HepG2 (cell line): Measurements from ENCODE around the gene WWTR1. TPM values are rescaled to one million over a fixed set of nuclear protein-coding genes. Genes with fewer than 3 reads are reported as not detected.

ENCODE experiments used
- DR1 ChIP-seq: sonication (generic); formaldehyde crosslinking; IDR thresholded peaks from 2 replicates; pipeline ENCODE4 v1.8.0; 2021; ENCODE audit warnings: mild to moderate bottlenecking, missing genetic modification reagents, inconsistent platforms
- FIP1L1 ChIP-seq: fragments of 200-400 bp; formaldehyde crosslinking; IDR thresholded peaks from 2 replicates; pipeline ENCODE4 v1.6.1; 2018; ENCODE audit warnings: low read depth, mild to moderate bottlenecking, low read length, moderate library complexity, borderline replicate concordance; ENCODE audit not compliant: insufficient read depth
- GABPB1 ChIP-seq: IDR thresholded peaks from 2 replicates; pipeline ENCODE4 v1.6.1; 2016; ENCODE audit warnings: mild to moderate bottlenecking, missing genetic modification reagents, moderate library complexity, missing compliant biosample characterization
- KAT7 ChIP-seq: IDR thresholded peaks from 2 replicates; pipeline ENCODE4 v1.6.1; 2018; ENCODE audit warnings: borderline replicate concordance, missing compliant biosample characterization
- KMT2B ChIP-seq: IDR thresholded peaks from 2 replicates; pipeline ENCODE4 v1.6.1; 2016; ENCODE audit warnings: missing genetic modification reagents, missing compliant biosample characterization
- NR2F1 ChIP-seq, 2 experiments: fragments of 450-650 bp in 1 of 2; formaldehyde crosslinking in 1 of 2; IDR thresholded peaks; 2 replicates each; pipeline versions ENCODE4 v1.5.0 to v1.6.1; 2016 to 2020; ENCODE audit warnings: mild to moderate bottlenecking in 1 of 2, missing compliant biosample characterization in 1 of 2, missing genetic modification reagents in 1 of 2, moderate library complexity in 1 of 2
- POLR2AphosphoS2 ChIP-seq: IDR thresholded peaks from 2 replicates; pipeline ENCODE4 v1.6.1; 2011; ENCODE audit warnings: low read depth, low read length, improper control_type of control experiment
- RAD21 ChIP-seq: fragments of 450-650 bp; formaldehyde crosslinking; IDR thresholded peaks from 2 replicates; pipeline ENCODE4 v1.5.0; 2020; ENCODE audit warnings: mild to moderate bottlenecking
- REPIN1 ChIP-seq: sonication (generic); formaldehyde crosslinking; IDR thresholded peaks from 2 replicates; pipeline ENCODE4 v1.8.0; 2022; ENCODE audit warnings: missing genetic modification reagents, low read depth, mild to moderate bottlenecking, borderline replicate concordance
- SOX13 ChIP-seq, 3 experiments: fragments of 450-650 bp in 1 of 3; sonication (generic) in 1 of 3; formaldehyde crosslinking in 1 of 3; IDR thresholded peaks in 2 of 3; conservative IDR thresholded peaks in 1 of 3; 2 replicates each; pipeline versions ENCODE4 v1.5.0 to v1.6.1; 2016 to 2020; ENCODE audit warnings: antibody characterized with exemption in 1 of 3, mild to moderate bottlenecking in 1 of 3, missing compliant biosample characterization in 1 of 3, missing genetic modification reagents in 1 of 3, moderate library complexity in 1 of 3
- TOPORS ChIP-seq: sonication (generic); formaldehyde crosslinking; IDR thresholded peaks from 2 replicates; pipeline ENCODE4 v1.8.0; 2023; ENCODE audit warnings: mild to moderate bottlenecking, missing genetic modification reagents
- WIZ ChIP-seq: sonication (generic); formaldehyde crosslinking; IDR thresholded peaks from 2 replicates; pipeline ENCODE4 v1.5.1; 2020; ENCODE audit warnings: mild to moderate bottlenecking, missing genetic modification reagents
- ZEB1 ChIP-seq: IDR thresholded peaks from 2 replicates; pipeline ENCODE4 v1.6.1; 2012; ENCODE audit warnings: mild to moderate bottlenecking, low read depth, inconsistent platforms; ENCODE audit not compliant: insufficient replicate concordance
- ZFX ChIP-seq: sonication (generic); formaldehyde crosslinking; IDR thresholded peaks from 2 replicates; pipeline ENCODE4 v1.4.0; 2020; ENCODE audit warnings: mild to moderate bottlenecking, low read depth, missing genetic modification reagents, moderate library complexity
- ZNF703 ChIP-seq: sonication (generic); formaldehyde crosslinking; IDR thresholded peaks from 2 replicates; pipeline ENCODE4 v1.5.1; 2020; ENCODE audit warnings: missing genetic modification reagents, mild to moderate bottlenecking, moderate library complexity, borderline replicate concordance
- polyA plus RNA-seq, 8 experiments: library from polyadenylated mRNA; depleted of rRNA in 3 of 8; stranded (reverse) in 7 of 8; unstranded in 1 of 8; fragments of >200 nt; fragmentation: Illumina TruSeq in 4 of 8; extraction: Trizol in 4 of 8; gene quantifications; 2 replicates each; pipeline versions ENCODE4 v1.2.1 to v1.2.3, GENCODE V29; 2011 to 2016; ENCODE audit warnings: low read depth in 4 of 8, missing spikeins in 1 of 8, mixed read lengths in 1 of 8; ENCODE audit not compliant: insufficient read depth in 1 of 8
- total RNA-seq, 5 experiments: library from RNA; depleted of rRNA; stranded (reverse); fragments of >200 nt; fragmentation: Illumina TruSeq; extraction: Trizol; gene quantifications; 2 replicates each; pipeline ENCODE4 v1.2.3, GENCODE V29; 2016; ENCODE audit warnings: low read depth in 1 of 5
- TF ChIP-seq, protein P1 (sequence below): sonication (generic); formaldehyde crosslinking; IDR thresholded peaks from 2 replicates; pipeline ENCODE4 v1.4.0; 2020; ENCODE audit warnings: mild to moderate bottlenecking, missing genetic modification reagents
- TF ChIP-seq, protein P2 (sequence below): IDR thresholded peaks from 2 replicates; pipeline ENCODE4 v1.6.1; 2018; ENCODE audit warnings: missing genetic modification reagents, mild to moderate bottlenecking, missing compliant biosample characterization
- TF ChIP-seq, protein P3 (sequence below): sonication (generic); formaldehyde crosslinking; IDR thresholded peaks from 2 replicates; pipeline ENCODE4 v1.8.1; 2023; ENCODE audit warnings: mild to moderate bottlenecking, inconsistent platforms, moderate library complexity, missing genetic modification reagents, borderline replicate concordance
- TF ChIP-seq, protein P4 (sequence below): sonication (generic); formaldehyde crosslinking; IDR thresholded peaks from 2 replicates; pipeline ENCODE4 v1.5.0; 2020; ENCODE audit warnings: mild to moderate bottlenecking, missing genetic modification reagents, borderline replicate concordance
- TF ChIP-seq, protein P5 (sequence below): sonication (generic); formaldehyde crosslinking; IDR thresholded peaks from 2 replicates; pipeline ENCODE4 v1.5.1; 2020; ENCODE audit warnings: missing genetic modification reagents, mild to moderate bottlenecking, borderline replicate concordance

Gene WWTR1
- total and polyA plus RNA-seq, 2 of the 13 experiments (the other 11 are each of a cell fraction or from before 2014, with no cell fraction given), result 19.7 to 139 TPM

DNA sequence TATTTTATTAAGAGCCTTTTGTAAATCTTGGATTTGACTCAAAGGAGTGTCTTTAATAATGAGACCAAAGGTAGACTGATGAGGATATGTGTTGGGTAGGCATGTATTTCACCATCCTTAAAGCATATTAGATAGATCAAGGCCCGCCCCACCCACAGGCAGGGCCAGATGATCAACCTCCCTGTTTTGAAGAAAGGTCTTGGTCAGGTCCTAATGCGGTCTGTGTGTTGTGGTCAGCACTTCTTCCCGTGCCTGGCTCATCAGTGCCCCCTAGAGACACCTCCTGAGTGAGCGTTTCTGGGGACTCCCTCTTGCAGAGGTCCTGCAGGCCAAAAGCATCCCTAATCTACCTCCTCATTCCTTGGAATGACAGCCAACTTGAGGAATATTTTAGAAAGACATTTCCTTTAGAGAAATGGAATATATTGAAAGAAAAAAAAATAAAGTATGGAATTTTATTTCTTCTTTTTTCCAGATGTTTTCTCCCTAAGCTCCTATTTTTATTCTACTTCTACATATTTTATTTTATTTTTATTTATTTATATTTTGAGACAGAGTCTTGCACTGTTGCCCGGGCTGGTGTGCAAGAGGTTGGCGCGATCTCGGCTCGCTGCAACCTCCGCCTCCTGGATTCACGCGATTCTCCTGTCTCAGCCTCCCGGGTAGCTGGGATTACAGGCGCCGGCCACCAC is 177.4 kb downstream of the WWTR1 start (continued):
- TF ChIP-seq KAT7 (peak; percentile 80; the same call in 1 of the 2 replicates), POLR2AphosphoS2 (no peak), RAD21 (CRISPR knock-in tag) (peak; percentile 95), DR1 (CRISPR knock-in tag) (no peak), FIP1L1 (no peak), GABPB1 (CRISPR knock-in tag) (no peak), SOX13 (IDR thresholded peaks at IDR 0.05) (no peak), SOX13 (CRISPR knock-in tag; conservative IDR thresholded peaks at IDR 0.05 in 1 of 2, IDR thresholded peaks at IDR 0.05 in 1 of 2) (peak in 1 of 2 experiments; percentile 50; a peak in 1 of 4 replicates), ZNF703 (no peak), WIZ (no peak), ZEB1 (no peak), REPIN1 (CRISPR knock-in tag) (peak; percentile 29; the same call in 1 of the 2 replicates), KMT2B (CRISPR knock-in tag) (0 out of 2 replicates have a peak, but pooled peaks have one; percentile 27), TOPORS (CRISPR knock-in tag) (no peak), NR2F1 (CRISPR knock-in tag; IDR thresholded peaks at IDR 0.05) (no peak), ZFX (0 out of 2 replicates have a peak, but pooled peaks have one; percentile 21)
- TF ChIP-seq, protein P1, sequence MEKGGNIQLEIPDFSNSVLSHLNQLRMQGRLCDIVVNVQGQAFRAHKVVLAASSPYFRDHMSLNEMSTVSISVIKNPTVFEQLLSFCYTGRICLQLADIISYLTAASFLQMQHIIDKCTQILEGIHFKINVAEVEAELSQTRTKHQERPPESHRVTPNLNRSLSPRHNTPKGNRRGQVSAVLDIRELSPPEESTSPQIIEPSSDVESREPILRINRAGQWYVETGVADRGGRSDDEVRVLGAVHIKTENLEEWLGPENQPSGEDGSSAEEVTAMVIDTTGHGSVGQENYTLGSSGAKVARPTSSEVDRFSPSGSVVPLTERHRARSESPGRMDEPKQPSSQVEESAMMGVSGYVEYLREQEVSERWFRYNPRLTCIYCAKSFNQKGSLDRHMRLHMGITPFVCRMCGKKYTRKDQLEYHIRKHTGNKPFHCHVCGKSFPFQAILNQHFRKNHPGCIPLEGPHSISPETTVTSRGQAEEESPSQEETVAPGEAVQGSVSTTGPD (CRISPR knock-in tag), result no peak
- TF ChIP-seq, protein P2, sequence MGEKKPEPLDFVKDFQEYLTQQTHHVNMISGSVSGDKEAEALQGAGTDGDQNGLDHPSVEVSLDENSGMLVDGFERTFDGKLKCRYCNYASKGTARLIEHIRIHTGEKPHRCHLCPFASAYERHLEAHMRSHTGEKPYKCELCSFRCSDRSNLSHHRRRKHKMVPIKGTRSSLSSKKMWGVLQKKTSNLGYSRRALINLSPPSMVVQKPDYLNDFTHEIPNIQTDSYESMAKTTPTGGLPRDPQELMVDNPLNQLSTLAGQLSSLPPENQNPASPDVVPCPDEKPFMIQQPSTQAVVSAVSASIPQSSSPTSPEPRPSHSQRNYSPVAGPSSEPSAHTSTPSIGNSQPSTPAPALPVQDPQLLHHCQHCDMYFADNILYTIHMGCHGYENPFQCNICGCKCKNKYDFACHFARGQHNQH (CRISPR knock-in tag), result peak; percentile 79; the same call in 1 of the 2 replicates
- TF ChIP-seq, protein P3, sequence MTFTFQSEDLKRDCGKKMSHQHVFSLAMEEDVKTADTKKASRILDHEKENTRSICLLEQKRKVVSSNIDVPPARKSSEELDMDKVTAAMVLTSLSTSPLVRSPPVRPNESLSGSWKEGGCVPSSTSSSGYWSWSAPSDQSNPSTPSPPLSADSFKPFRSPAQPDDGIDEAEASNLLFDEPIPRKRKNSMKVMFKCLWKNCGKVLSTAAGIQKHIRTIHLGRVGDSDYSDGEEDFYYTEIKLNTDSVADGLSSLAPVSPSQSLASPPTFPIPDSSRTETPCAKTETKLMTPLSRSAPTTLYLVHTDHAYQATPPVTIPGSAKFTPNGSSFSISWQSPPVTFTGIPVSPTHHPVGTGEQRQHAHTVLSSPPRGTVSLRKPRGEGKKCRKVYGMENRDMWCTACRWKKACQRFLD (CRISPR knock-in tag), result no peak
- TF ChIP-seq, protein P4, sequence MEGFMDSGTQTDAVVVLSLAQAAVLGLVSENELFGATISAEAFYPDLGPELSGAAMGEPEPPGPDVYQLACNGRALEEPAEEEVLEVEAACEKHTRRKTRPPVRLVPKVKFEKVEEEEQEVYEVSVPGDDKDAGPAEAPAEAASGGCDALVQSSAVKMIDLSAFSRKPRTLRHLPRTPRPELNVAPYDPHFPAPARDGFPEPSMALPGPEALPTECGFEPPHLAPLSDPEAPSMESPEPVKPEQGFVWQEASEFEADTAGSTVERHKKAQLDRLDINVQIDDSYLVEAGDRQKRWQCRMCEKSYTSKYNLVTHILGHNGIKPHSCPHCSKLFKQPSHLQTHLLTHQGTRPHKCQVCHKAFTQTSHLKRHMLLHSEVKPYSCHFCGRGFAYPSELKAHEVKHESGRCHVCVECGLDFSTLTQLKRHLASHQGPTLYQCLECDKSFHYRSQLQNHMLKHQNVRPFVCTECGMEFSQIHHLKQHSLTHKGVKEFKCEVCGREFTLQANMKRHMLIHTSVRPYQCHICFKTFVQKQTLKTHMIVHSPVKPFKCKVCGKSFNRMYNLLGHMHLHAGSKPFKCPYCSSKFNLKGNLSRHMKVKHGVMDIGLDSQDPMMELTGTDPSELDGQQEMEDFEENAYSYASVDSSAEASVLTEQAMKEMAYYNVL, result peak; percentile 29; the same call in 1 of the 2 replicates
- TF ChIP-seq, protein P5, sequence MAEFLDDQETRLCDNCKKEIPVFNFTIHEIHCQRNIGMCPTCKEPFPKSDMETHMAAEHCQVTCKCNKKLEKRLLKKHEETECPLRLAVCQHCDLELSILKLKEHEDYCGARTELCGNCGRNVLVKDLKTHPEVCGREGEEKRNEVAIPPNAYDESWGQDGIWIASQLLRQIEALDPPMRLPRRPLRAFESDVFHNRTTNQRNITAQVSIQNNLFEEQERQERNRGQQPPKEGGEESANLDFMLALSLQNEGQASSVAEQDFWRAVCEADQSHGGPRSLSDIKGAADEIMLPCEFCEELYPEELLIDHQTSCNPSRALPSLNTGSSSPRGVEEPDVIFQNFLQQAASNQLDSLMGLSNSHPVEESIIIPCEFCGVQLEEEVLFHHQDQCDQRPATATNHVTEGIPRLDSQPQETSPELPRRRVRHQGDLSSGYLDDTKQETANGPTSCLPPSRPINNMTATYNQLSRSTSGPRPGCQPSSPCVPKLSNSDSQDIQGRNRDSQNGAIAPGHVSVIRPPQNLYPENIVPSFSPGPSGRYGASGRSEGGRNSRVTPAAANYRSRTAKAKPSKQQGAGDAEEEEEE, result no peak
